Ishikawa (cell line): ENCODE data around the gene ANO6.

Source experiments
- CEBPB ChIP-seq: IDR thresholded peaks from 2 replicates; pipeline ENCODE4 v1.6.1; 2012
- CREB1 ChIP-seq: IDR thresholded peaks from 2 replicates; pipeline ENCODE4 v1.6.1; 2012; ENCODE audit warnings: low read depth
- EGR1 ChIP-seq: IDR thresholded peaks from 2 replicates; pipeline ENCODE4 v1.6.1; 2012
- EP300 ChIP-seq: IDR thresholded peaks from 2 replicates; pipeline ENCODE4 v1.6.1; 2012; ENCODE audit warnings: borderline replicate concordance
- FOXM1 ChIP-seq: IDR thresholded peaks from 2 replicates; pipeline ENCODE4 v1.6.1; 2012; ENCODE audit warnings: low read depth, borderline replicate concordance
- MAX ChIP-seq: IDR thresholded peaks from 2 replicates; pipeline ENCODE4 v1.6.1; 2012
- NFIC ChIP-seq: IDR thresholded peaks from 2 replicates; pipeline ENCODE4 v1.6.1; 2012
- RAD21 ChIP-seq: IDR thresholded peaks from 2 replicates; pipeline ENCODE4 v1.6.1; 2012; ENCODE audit warnings: low read depth
- REST ChIP-seq: IDR thresholded peaks from 2 replicates; pipeline ENCODE4 v1.6.1; 2012; ENCODE audit warnings: low read depth, mild to moderate bottlenecking
- TAF1 ChIP-seq: IDR thresholded peaks from 2 replicates; pipeline ENCODE4 v1.6.1; 2012; ENCODE audit warnings: low read depth, mild to moderate bottlenecking
- TCF12 ChIP-seq: IDR thresholded peaks from 2 replicates; pipeline ENCODE4 v1.6.1; 2012; ENCODE audit warnings: low read depth
- TEAD4 ChIP-seq: IDR thresholded peaks from 2 replicates; pipeline ENCODE4 v1.6.1; 2012
- USF1 ChIP-seq: IDR thresholded peaks from 2 replicates; pipeline ENCODE4 v1.6.1; 2012
- YY1 ChIP-seq: IDR thresholded peaks from 2 replicates; pipeline ENCODE4 v1.6.1; 2012; ENCODE audit warnings: low read depth
- ZBTB7A ChIP-seq: IDR thresholded peaks from 2 replicates; pipeline ENCODE4 v1.6.1; 2012; ENCODE audit warnings: low read depth

The ANO6 gene

GRCh38 chr12:45388545-45388944 lies 172.7 kb downstream of the ANO6 start:
- no peak for TF ChIP-seq EP300
- no peak for TF ChIP-seq NFIC
- peak; percentile 62 for TF ChIP-seq RAD21
- no peak for TF ChIP-seq TCF12
- no peak for TF ChIP-seq TEAD4
- no peak for TF ChIP-seq EGR1
- no peak for TF ChIP-seq YY1
- TF ChIP-seq MAX = no peak
- no peak for TF ChIP-seq CEBPB

- TF ChIP-seq TAF1 (no peak), FOXM1 (no peak), RAD21 (no peak), EP300 (no peak), CEBPB (no peak), EGR1 (no peak), REST (no peak), USF1 (no peak), ZBTB7A (no peak), MAX (no peak), YY1 (no peak), TEAD4 (no peak), TCF12 (no peak), NFIC (no peak), CREB1 (no peak)
These were observed 173.5 kb downstream of the ANO6 start for GRCh38 chr12:45389426-45389825.

GRCh38 chr12:45398552-45398951 lies 182.7 kb downstream of the ANO6 start:
- no peak for TF ChIP-seq YY1
- TF ChIP-seq CREB1 = no peak
- TF ChIP-seq REST = no peak
- no peak for TF ChIP-seq EP300
- no peak for TF ChIP-seq USF1
- TF ChIP-seq TCF12 = no peak
- TF ChIP-seq RAD21 = no peak
- TF ChIP-seq TEAD4 = no peak
- TF ChIP-seq TAF1 = no peak
- no peak for TF ChIP-seq NFIC
- no peak for TF ChIP-seq CEBPB
- TF ChIP-seq FOXM1 = no peak
- TF ChIP-seq EGR1 = no peak
- no peak for TF ChIP-seq MAX
- TF ChIP-seq ZBTB7A = no peak

GRCh38 chr12:45400991-45401390 lies 185.1 kb downstream of the ANO6 start:
- TF ChIP-seq CREB1 = no peak
- no peak for TF ChIP-seq TAF1
- TF ChIP-seq TCF12 = no peak
- TF ChIP-seq TEAD4 = no peak
- no peak for TF ChIP-seq EP300
- no peak for TF ChIP-seq USF1
- no peak for TF ChIP-seq MAX
- TF ChIP-seq CEBPB = no peak
- no peak for TF ChIP-seq ZBTB7A
- TF ChIP-seq RAD21 = no peak
- TF ChIP-seq YY1 = no peak
- TF ChIP-seq REST = no peak
- TF ChIP-seq NFIC = no peak
- TF ChIP-seq EGR1 = no peak
- TF ChIP-seq FOXM1 = no peak
